SK-N-SH treated with all-trans-retinoic acid at 6 μM for 48 hours (cell line): ENCODE results near the gene LRRC8A.
"Not testable (repeated sequence)": the region's sequence is repeated elsewhere in the genome, so short reads cannot be mapped to it uniquely, and the experiment has no call there.

Source experiments
- ATAC-seq: fragments of 200-7000 bp; cut with Tn5 transposase; 3 replicates; pipeline ENCODE4 v1.9.1; 2020; ENCODE audit warnings: mild to moderate bottlenecking, moderate library complexity
- ARNTL ChIP-seq: fragments of 450-650 bp; formaldehyde crosslinking; IDR thresholded peaks from 2 replicates; pipeline ENCODE4 v1.5.0; 2020; ENCODE audit warnings: low read depth, mild to moderate bottlenecking, moderate library complexity, borderline replicate concordance
- BACH2 ChIP-seq: fragments of 250-450 bp; sonication (Bioruptor Pico); IDR thresholded peaks from 2 replicates; pipeline ENCODE4 v1.9.0; 2021; ENCODE audit warnings: mild to moderate bottlenecking, borderline replicate concordance
- CREB5 ChIP-seq: fragments of 250-450 bp; sonication (Bioruptor Pico); IDR thresholded peaks from 2 replicates; pipeline ENCODE4 v1.5.1; 2020; ENCODE audit warnings: low read depth, mild to moderate bottlenecking, moderate library complexity
- CSDC2 ChIP-seq: fragments of 250-450 bp; sonication (Bioruptor Pico); IDR thresholded peaks from 2 replicates; pipeline ENCODE4 v1.5.0; 2020; ENCODE audit warnings: mild to moderate bottlenecking, moderate library complexity
- CSRNP3 ChIP-seq: fragments of 250-450 bp; sonication (Bioruptor Pico); IDR thresholded peaks from 2 replicates; pipeline ENCODE4 v1.5.1; 2021; ENCODE audit warnings: mild to moderate bottlenecking, moderate library complexity
- ESRRG ChIP-seq: fragments of 250-450 bp; sonication (Bioruptor Pico); IDR thresholded peaks from 2 replicates; pipeline ENCODE4 v1.6.1; 2021; ENCODE audit warnings: mild to moderate bottlenecking
- GLIS3 ChIP-seq: fragments of 250-450 bp; sonication (Bioruptor Pico); IDR thresholded peaks from 2 replicates; pipeline ENCODE4 v1.5.0; 2020; ENCODE audit warnings: mild to moderate bottlenecking, moderate library complexity
- ISL1 ChIP-seq: fragments of 250-450 bp; sonication (Bioruptor Pico); IDR thresholded peaks from 2 replicates; pipeline ENCODE4 v2.1.2; 2022; ENCODE audit warnings: mild to moderate bottlenecking, moderate library complexity
- OSR1 ChIP-seq: fragments of 250-450 bp; sonication (Bioruptor Pico); IDR thresholded peaks from 2 replicates; pipeline ENCODE4 v1.8.0; 2022; ENCODE audit warnings: moderate library complexity, mild to moderate bottlenecking, inconsistent platforms
- PATZ1 ChIP-seq: fragments of 250-450 bp; sonication (Bioruptor Pico); IDR thresholded peaks from 2 replicates; pipeline ENCODE4 v1.8.0; 2020; ENCODE audit warnings: mild to moderate bottlenecking, moderate library complexity, borderline replicate concordance
- POU6F1 ChIP-seq: fragments of 250-450 bp; sonication (Bioruptor Pico); IDR thresholded peaks from 2 replicates; pipeline ENCODE4 v1.8.0; 2021; ENCODE audit warnings: low read depth, mild to moderate bottlenecking, moderate library complexity, borderline replicate concordance
- PPARA ChIP-seq: fragments of 250-450 bp; sonication (Bioruptor Pico); IDR thresholded peaks from 2 replicates; pipeline ENCODE4 v1.5.0; 2020; ENCODE audit warnings: mild to moderate bottlenecking, borderline replicate concordance
- RARB ChIP-seq: fragments of 250-450 bp; sonication (Bioruptor Pico); IDR thresholded peaks from 2 replicates; pipeline ENCODE4 v1.8.0; 2021; ENCODE audit warnings: mild to moderate bottlenecking, moderate library complexity
- SNAI2 ChIP-seq: fragments of 250-450 bp; sonication (Bioruptor Pico); IDR thresholded peaks from 2 replicates; pipeline ENCODE4 v1.5.0; 2020; ENCODE audit warnings: mild to moderate bottlenecking, moderate library complexity
- TCF4 ChIP-seq: fragments of 250-450 bp; sonication (Bioruptor Pico); IDR thresholded peaks from 2 replicates; pipeline ENCODE4 v1.8.0; 2021; ENCODE audit warnings: mild to moderate bottlenecking, moderate library complexity, borderline replicate concordance
- TOX ChIP-seq: fragments of 250-450 bp; sonication (Bioruptor Pico); IDR thresholded peaks from 2 replicates; pipeline ENCODE4 v1.8.0; 2021; ENCODE audit warnings: mild to moderate bottlenecking, moderate library complexity, borderline replicate concordance
- TSHZ2 ChIP-seq: fragments of 250-450 bp; sonication (Bioruptor Pico); IDR thresholded peaks from 2 replicates; pipeline ENCODE4 v1.5.0; 2020; ENCODE audit warnings: mild to moderate bottlenecking, moderate library complexity
- ZC3H10 ChIP-seq: fragments of 250-450 bp; sonication (Bioruptor Pico); IDR thresholded peaks from 2 replicates; pipeline ENCODE4 v1.5.1; 2021; ENCODE audit warnings: mild to moderate bottlenecking, moderate library complexity
- ZFP3 ChIP-seq: fragments of 250-450 bp; sonication (Bioruptor Pico); IDR thresholded peaks from 2 replicates; pipeline ENCODE4 v1.5.0; 2020; ENCODE audit warnings: mild to moderate bottlenecking, moderate library complexity
- ZFP30 ChIP-seq: fragments of 450-650 bp; formaldehyde crosslinking; IDR thresholded peaks from 2 replicates; pipeline ENCODE4 v1.5.0; 2022; ENCODE audit warnings: mild to moderate bottlenecking, moderate library complexity
- ZNF70 ChIP-seq: fragments of 450-650 bp; formaldehyde crosslinking; IDR thresholded peaks from 2 replicates; pipeline ENCODE4 v1.5.0; 2020; ENCODE audit warnings: mild to moderate bottlenecking, moderate library complexity
- ZNF8 ChIP-seq: fragments of 450-650 bp; formaldehyde crosslinking; IDR thresholded peaks from 2 replicates; pipeline ENCODE4 v1.5.0; 2020; ENCODE audit warnings: mild to moderate bottlenecking, moderate library complexity

The LRRC8A gene

GRCh38 chr9:128870128-128870940 is 11.6 kb upstream of the LRRC8A start:
- TF ChIP-seq SNAI2 (CRISPR knock-in tag) (no peak), ZFP30 (CRISPR knock-in tag) (no peak), TSHZ2 (CRISPR knock-in tag) (no peak), POU6F1 (CRISPR knock-in tag) (no peak), TCF4 (no peak), GLIS3 (CRISPR knock-in tag) (no peak), ESRRG (CRISPR knock-in tag) (no peak), CSRNP3 (CRISPR knock-in tag) (no peak), ARNTL (no peak), RARB (CRISPR knock-in tag) (no peak), BACH2 (CRISPR knock-in tag) (no peak), PPARA (no peak), ZNF70 (CRISPR knock-in tag) (no peak), ZC3H10 (CRISPR knock-in tag) (no peak), ZFP3 (CRISPR knock-in tag) (no peak), TOX (CRISPR knock-in tag) (no peak), OSR1 (CRISPR knock-in tag) (no peak)
- ATAC-seq = no peak

- ATAC-seq = not testable (repeated sequence)
Observed at GRCh38 chr9:128870941-128871265, 11.0 kb upstream of the LRRC8A start.

GRCh38 chr9:128877852-128878251 is 4.1 kb upstream of the LRRC8A start:
- ATAC-seq = no peak
- no peak for TF ChIP-seq PATZ1 (CRISPR knock-in tag)
- TF ChIP-seq SNAI2 (CRISPR knock-in tag) = no peak
- no peak for TF ChIP-seq ZC3H10 (CRISPR knock-in tag)
- no peak for TF ChIP-seq TSHZ2 (CRISPR knock-in tag)
- TF ChIP-seq CSDC2 (CRISPR knock-in tag) = no peak
- no peak for TF ChIP-seq CREB5 (CRISPR knock-in tag)
- no peak for TF ChIP-seq GLIS3 (CRISPR knock-in tag)
- TF ChIP-seq POU6F1 (CRISPR knock-in tag) = no peak
- no peak for TF ChIP-seq OSR1 (CRISPR knock-in tag)
- TF ChIP-seq TCF4 = no peak
- no peak for TF ChIP-seq ZFP3 (CRISPR knock-in tag)
- no peak for TF ChIP-seq TOX (CRISPR knock-in tag)
- TF ChIP-seq RARB (CRISPR knock-in tag) = no peak
- TF ChIP-seq ZNF70 (CRISPR knock-in tag) = no peak
- no peak for TF ChIP-seq ESRRG (CRISPR knock-in tag)
- no peak for TF ChIP-seq BACH2 (CRISPR knock-in tag)
- TF ChIP-seq PPARA = no peak
- TF ChIP-seq ZNF8 (CRISPR knock-in tag) = no peak
- no peak for TF ChIP-seq ISL1 (CRISPR knock-in tag)
- TF ChIP-seq ARNTL = no peak
- TF ChIP-seq, all 23 proteins: peak for 0
